HepG2 (cell line): ENCODE results near the gene NFE2L3. TPM values are rescaled to one million over a fixed set of nuclear protein-coding genes. Genes with fewer than 3 reads are reported as not detected.

Experiments used
- AGO2 ChIP-seq: fragments of 200-400 bp; formaldehyde crosslinking; optimal IDR thresholded peaks from 2 replicates; pipeline ENCODE3; 2017; ENCODE audit warnings: mild to moderate bottlenecking, low read depth, low read length, moderate library complexity
- ATF4 ChIP-seq, 2 experiments: fragments of 450-650 bp in 1 of 2; sonication (generic) in 1 of 2; formaldehyde crosslinking; IDR thresholded peaks; 2 replicates each; pipeline versions ENCODE4 v1.5.0 to v1.8.0; 2020 to 2022; ENCODE audit warnings: mild to moderate bottlenecking in 1 of 2, missing genetic modification reagents in 1 of 2
- CEBPB ChIP-seq: IDR thresholded peaks from 2 replicates; pipeline ENCODE4 v1.6.1; 2011; ENCODE audit warnings: low read depth, low read length, improper control_type of control experiment, borderline replicate concordance
- GATAD1 ChIP-seq: IDR thresholded peaks from 2 replicates; pipeline ENCODE4 v1.6.1; 2016; ENCODE audit warnings: missing genetic modification reagents, missing compliant biosample characterization
- GATAD2A ChIP-seq: IDR thresholded peaks from 2 replicates; pipeline ENCODE4 v1.6.1; 2016
- GTF3A ChIP-seq: sonication (generic); formaldehyde crosslinking; conservative IDR thresholded peaks from 2 replicates; pipeline ENCODE4 v1.4.0; 2020; ENCODE audit warnings: mild to moderate bottlenecking, missing genetic modification reagents
- HNRNPL ChIP-seq: fragments of 200-400 bp; formaldehyde crosslinking; IDR thresholded peaks from 2 replicates; pipeline ENCODE4 v1.6.1; 2017; ENCODE audit warnings: mild to moderate bottlenecking, low read depth, low read length
- JUNB ChIP-seq: sonication (generic); formaldehyde crosslinking; IDR thresholded peaks from 2 replicates; pipeline ENCODE4 v1.8.0; 2022; ENCODE audit warnings: missing genetic modification reagents, mild to moderate bottlenecking, borderline replicate concordance
- KLF15 ChIP-seq: sonication (generic); formaldehyde crosslinking; IDR thresholded peaks from 2 replicates; pipeline ENCODE4 v1.8.1; 2023; ENCODE audit warnings: borderline replicate concordance, mild to moderate bottlenecking, inconsistent platforms, missing genetic modification reagents, mixed read lengths
- KLF16 ChIP-seq, 2 experiments: sonication (generic) in 1 of 2; formaldehyde crosslinking in 1 of 2; IDR thresholded peaks; 2 replicates each; pipeline versions ENCODE4 v1.6.1 to v1.8.0; 2016 to 2023; ENCODE audit warnings: missing genetic modification reagents in 2 of 2, missing compliant biosample characterization in 1 of 2
- MAF1 ChIP-seq: sonication (generic); formaldehyde crosslinking; IDR thresholded peaks from 2 replicates; pipeline ENCODE4 v1.5.0; 2020; ENCODE audit warnings: missing genetic modification reagents, borderline replicate concordance
- NFYC ChIP-seq: IDR thresholded peaks from 2 replicates; pipeline ENCODE4 v1.6.1; 2016; ENCODE audit warnings: missing genetic modification reagents, missing compliant biosample characterization
- PAF1 ChIP-seq: IDR thresholded peaks from 2 replicates; pipeline ENCODE4 v1.6.1; 2016; ENCODE audit warnings: missing genetic modification reagents, missing compliant biosample characterization
- POLR2AphosphoS5 ChIP-seq: IDR thresholded peaks from 2 replicates; pipeline ENCODE4 v1.6.1; 2012; ENCODE audit warnings: low read depth, low read length
- POLR2G ChIP-seq: fragments of 200-400 bp; formaldehyde crosslinking; IDR thresholded peaks from 2 replicates; pipeline ENCODE4 v1.6.1; 2018; ENCODE audit warnings: mild to moderate bottlenecking, low read depth, low read length, moderate library complexity
- RBM22 ChIP-seq: fragments of 200-400 bp; formaldehyde crosslinking; optimal IDR thresholded peaks from 2 replicates; pipeline ENCODE3; 2017; ENCODE audit warnings: mild to moderate bottlenecking, low read length, moderate library complexity
- U2AF1 ChIP-seq: fragments of 200-400 bp; formaldehyde crosslinking; optimal IDR thresholded peaks from 2 replicates; pipeline ENCODE3; 2017; ENCODE audit warnings: mild to moderate bottlenecking, low read depth, low read length
- YEATS4 ChIP-seq: sonication (generic); formaldehyde crosslinking; IDR thresholded peaks from 2 replicates; pipeline ENCODE4 v1.4.0; 2020; ENCODE audit warnings: missing genetic modification reagents, borderline replicate concordance
- ZBTB14 ChIP-seq: sonication (generic); formaldehyde crosslinking; IDR thresholded peaks from 2 replicates; pipeline ENCODE4 v1.4.0; 2020; ENCODE audit warnings: missing genetic modification reagents
- ZBTB8A ChIP-seq: sonication (generic); formaldehyde crosslinking; IDR thresholded peaks from 2 replicates; pipeline ENCODE4 v1.4.0; 2020; ENCODE audit warnings: mild to moderate bottlenecking, low read depth, missing genetic modification reagents, borderline replicate concordance
- ZFP82 ChIP-seq: sonication (generic); formaldehyde crosslinking; IDR thresholded peaks from 2 replicates; pipeline ENCODE4 v1.5.1; 2020; ENCODE audit warnings: mild to moderate bottlenecking, missing genetic modification reagents, borderline replicate concordance
- ZNF713 ChIP-seq: sonication (generic); formaldehyde crosslinking; IDR thresholded peaks from 2 replicates; pipeline ENCODE4 v1.4.0; 2020; ENCODE audit warnings: mild to moderate bottlenecking, missing genetic modification reagents
- ZNF839 ChIP-seq: sonication (generic); formaldehyde crosslinking; IDR thresholded peaks from 2 replicates; pipeline ENCODE4 v1.4.0; 2020; ENCODE audit warnings: missing genetic modification reagents, mild to moderate bottlenecking, borderline replicate concordance
- polyA plus RNA-seq, 8 experiments: library from polyadenylated mRNA; depleted of rRNA in 3 of 8; stranded (reverse) in 7 of 8; unstranded in 1 of 8; fragments of >200 nt; fragmentation: Illumina TruSeq in 4 of 8; extraction: Trizol in 4 of 8; gene quantifications; 2 replicates each; pipeline versions ENCODE4 v1.2.1 to v1.2.3, GENCODE V29; 2011 to 2016; ENCODE audit warnings: low read depth in 4 of 8, missing spikeins in 1 of 8, mixed read lengths in 1 of 8; ENCODE audit not compliant: insufficient read depth in 1 of 8
- total RNA-seq, 5 experiments: library from RNA; depleted of rRNA; stranded (reverse); fragments of >200 nt; fragmentation: Illumina TruSeq; extraction: Trizol; gene quantifications; 2 replicates each; pipeline ENCODE4 v1.2.3, GENCODE V29; 2016; ENCODE audit warnings: low read depth in 1 of 5
- TF ChIP-seq, protein P1 (sequence below): sonication (generic); formaldehyde crosslinking; IDR thresholded peaks from 2 replicates; pipeline ENCODE4 v1.9.0; 2022; ENCODE audit warnings: missing genetic modification reagents, mild to moderate bottlenecking, borderline replicate concordance
- TF ChIP-seq, protein P2 (sequence below): IDR thresholded peaks from 2 replicates; pipeline ENCODE4 v1.6.1; 2016; ENCODE audit warnings: missing compliant biosample characterization, missing genetic modification reagents, borderline replicate concordance
- TF ChIP-seq, protein P3 (sequence below): sonication (generic); formaldehyde crosslinking; IDR thresholded peaks from 2 replicates; pipeline ENCODE4 v1.5.0; 2020; ENCODE audit warnings: missing genetic modification reagents, mild to moderate bottlenecking, borderline replicate concordance

Gene NFE2L3
- total and polyA plus RNA-seq, 2 of the 13 experiments (the other 11 are each of a cell fraction or from before 2014, with no cell fraction given): 11.4 to 19.4 TPM

DNA sequence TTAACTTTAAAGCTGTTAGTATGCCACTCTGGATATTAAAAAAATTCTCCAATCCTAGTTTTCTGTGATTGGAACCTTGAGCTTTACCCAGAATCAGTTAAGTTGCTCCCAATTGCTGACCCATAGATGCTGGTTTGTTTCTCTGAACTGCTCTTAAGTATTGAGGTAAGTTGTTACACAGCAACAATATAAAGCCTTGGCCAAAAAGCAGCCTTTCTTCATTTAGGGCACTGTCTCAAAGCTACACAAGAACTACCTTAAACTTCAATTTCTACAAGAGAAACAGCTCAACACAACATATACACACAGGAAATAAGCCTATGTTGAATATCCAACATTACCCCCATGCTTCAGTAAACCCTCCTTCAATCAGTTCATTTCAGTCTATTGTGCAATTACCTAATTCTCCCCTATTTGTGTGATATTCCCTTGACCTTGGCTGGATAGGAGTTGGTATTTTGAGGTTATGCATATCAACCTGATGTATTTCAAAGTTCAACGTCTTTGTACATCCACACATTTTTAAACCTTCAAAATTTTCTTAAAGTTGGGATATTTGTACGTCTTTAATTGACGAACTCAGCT, 37.1 kb downstream of the NFE2L3 start (continued):
- TF ChIP-seq, protein P1, sequence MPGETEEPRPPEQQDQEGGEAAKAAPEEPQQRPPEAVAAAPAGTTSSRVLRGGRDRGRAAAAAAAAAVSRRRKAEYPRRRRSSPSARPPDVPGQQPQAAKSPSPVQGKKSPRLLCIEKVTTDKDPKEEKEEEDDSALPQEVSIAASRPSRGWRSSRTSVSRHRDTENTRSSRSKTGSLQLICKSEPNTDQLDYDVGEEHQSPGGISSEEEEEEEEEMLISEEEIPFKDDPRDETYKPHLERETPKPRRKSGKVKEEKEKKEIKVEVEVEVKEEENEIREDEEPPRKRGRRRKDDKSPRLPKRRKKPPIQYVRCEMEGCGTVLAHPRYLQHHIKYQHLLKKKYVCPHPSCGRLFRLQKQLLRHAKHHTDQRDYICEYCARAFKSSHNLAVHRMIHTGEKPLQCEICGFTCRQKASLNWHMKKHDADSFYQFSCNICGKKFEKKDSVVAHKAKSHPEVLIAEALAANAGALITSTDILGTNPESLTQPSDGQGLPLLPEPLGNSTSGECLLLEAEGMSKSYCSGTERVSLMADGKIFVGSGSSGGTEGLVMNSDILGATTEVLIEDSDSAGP (CRISPR knock-in tag): no peak
- no peak for TF ChIP-seq U2AF1
- TF ChIP-seq KLF16 (CRISPR knock-in tag; IDR thresholded peaks at IDR 0.05): no peak
- TF ChIP-seq, protein P2, sequence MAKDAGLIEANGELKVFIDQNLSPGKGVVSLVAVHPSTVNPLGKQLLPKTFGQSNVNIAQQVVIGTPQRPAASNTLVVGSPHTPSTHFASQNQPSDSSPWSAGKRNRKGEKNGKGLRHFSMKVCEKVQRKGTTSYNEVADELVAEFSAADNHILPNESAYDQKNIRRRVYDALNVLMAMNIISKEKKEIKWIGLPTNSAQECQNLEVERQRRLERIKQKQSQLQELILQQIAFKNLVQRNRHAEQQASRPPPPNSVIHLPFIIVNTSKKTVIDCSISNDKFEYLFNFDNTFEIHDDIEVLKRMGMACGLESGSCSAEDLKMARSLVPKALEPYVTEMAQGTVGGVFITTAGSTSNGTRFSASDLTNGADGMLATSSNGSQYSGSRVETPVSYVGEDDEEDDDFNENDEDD (CRISPR knock-in tag): no peak
- no peak for TF ChIP-seq GATAD2A (CRISPR knock-in tag)
- TF ChIP-seq POLR2G: peak; percentile 46
- TF ChIP-seq RBM22: peak; percentile 59
- peak; percentile 76 for TF ChIP-seq CEBPB
- no peak for TF ChIP-seq ZNF839
- TF ChIP-seq ZBTB14 (CRISPR knock-in tag): no peak
- TF ChIP-seq POLR2AphosphoS5: peak; percentile 50
- TF ChIP-seq GATAD1 (CRISPR knock-in tag): no peak
- peak; percentile 57; the same call in 1 of the 2 replicates for TF ChIP-seq PAF1 (CRISPR knock-in tag)
- TF ChIP-seq HNRNPL: no peak
- TF ChIP-seq KLF15: no peak
- TF ChIP-seq ZNF713 (CRISPR knock-in tag): no peak
- no peak for TF ChIP-seq NFYC (CRISPR knock-in tag)
- no peak for TF ChIP-seq ZFP82 (CRISPR knock-in tag)
- no peak for TF ChIP-seq MAF1 (CRISPR knock-in tag)
- TF ChIP-seq, protein P3, sequence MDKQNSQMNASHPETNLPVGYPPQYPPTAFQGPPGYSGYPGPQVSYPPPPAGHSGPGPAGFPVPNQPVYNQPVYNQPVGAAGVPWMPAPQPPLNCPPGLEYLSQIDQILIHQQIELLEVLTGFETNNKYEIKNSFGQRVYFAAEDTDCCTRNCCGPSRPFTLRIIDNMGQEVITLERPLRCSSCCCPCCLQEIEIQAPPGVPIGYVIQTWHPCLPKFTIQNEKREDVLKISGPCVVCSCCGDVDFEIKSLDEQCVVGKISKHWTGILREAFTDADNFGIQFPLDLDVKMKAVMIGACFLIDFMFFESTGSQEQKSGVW (CRISPR knock-in tag): no peak
- TF ChIP-seq JUNB: no peak
- TF ChIP-seq YEATS4 (CRISPR knock-in tag): no peak
- TF ChIP-seq GTF3A: no peak
- TF ChIP-seq ZBTB8A (CRISPR knock-in tag): no peak
- peak; percentile 73 for TF ChIP-seq AGO2
- TF ChIP-seq ATF4 (CRISPR knock-in tag; IDR thresholded peaks at IDR 0.05): 0 out of 4 replicates have a peak, but pooled peaks of 1 of the 2 experiments have one; percentile 2
